HG03354 (cell line): ENCODE results near the gene RCBTB1.
A peak's percentile ranks its signal among the peaks of the same experiment; 100 is the strongest.
"Not testable (repeated sequence)": the region's sequence is repeated elsewhere in the genome, so short reads cannot be mapped to it uniquely, and the experiment has no call there.

ENCODE experiments used
- ATAC-seq: cut with Tn5 transposase; IDR thresholded peaks from one replicate; pipeline ENCODE4 v1.9.1; 2021; ENCODE audit warnings: mild to moderate bottlenecking; ENCODE audit not compliant: unreplicated experiment, poor library complexity, severe bottlenecking

The RCBTB1 gene

DNA sequence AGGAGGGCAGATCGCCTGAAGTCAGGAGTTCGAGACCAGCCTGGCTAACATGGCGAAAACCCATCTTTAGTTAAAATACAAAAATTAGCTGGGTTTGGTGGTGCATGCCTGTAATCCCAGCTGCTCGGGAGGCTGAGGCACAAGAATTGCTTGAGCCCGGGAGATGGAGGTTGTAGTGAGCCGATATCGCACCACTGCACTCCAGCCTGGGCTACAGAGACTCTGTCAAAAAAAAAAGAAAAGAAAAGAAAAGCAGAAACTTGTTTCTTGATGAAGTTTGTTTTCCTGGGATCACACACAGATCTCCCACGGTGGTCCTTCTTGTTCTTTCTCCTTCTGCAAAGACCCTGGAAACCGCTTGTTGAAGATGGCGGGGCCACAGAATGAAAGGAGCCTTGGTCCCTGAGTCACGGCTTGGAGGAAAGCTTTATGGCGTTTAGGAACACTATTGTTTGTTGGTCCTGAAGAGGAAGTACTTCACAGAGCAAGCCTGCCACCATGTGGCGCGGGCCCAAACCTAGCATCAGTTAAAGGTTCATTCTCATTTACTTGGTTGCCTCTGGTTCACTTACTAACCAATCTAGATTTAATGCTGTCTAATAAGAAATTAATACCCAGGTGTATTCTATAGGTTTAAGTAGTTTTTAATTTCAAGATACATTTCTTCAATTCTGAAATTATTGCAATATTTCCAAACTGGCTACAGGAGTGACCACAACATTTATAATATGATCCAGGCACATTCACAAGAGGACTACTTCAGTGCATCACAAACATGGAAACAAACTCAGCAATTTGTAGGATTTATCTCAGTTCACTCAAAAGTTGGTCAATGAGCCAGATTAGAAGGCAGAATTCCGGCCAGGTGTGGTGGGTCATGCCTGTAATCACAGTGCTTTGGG, 21.6 kb upstream of the RCBTB1 start:
- ATAC-seq: peak; percentile 97

DNA sequence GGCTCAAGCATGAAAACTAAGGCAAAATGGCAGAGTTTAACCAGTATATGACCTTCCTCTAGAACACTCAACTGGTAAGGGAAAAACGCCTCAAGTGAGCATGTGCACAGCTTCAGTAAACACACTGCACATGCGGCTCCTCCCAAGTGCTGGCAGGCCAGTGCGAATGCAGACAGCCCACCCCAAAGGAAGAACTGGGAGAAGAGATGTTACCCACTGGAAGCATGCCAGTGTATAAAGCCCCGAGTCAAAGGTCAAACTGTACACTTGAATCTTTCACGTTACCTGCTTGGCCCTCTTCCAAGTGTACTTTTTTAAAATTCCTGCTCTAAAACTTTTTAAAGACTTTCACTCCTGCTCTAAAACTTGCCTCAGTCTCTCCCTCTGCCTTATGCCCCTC, 19.2 kb upstream of the RCBTB1 start:
- no peak for ATAC-seq

DNA sequence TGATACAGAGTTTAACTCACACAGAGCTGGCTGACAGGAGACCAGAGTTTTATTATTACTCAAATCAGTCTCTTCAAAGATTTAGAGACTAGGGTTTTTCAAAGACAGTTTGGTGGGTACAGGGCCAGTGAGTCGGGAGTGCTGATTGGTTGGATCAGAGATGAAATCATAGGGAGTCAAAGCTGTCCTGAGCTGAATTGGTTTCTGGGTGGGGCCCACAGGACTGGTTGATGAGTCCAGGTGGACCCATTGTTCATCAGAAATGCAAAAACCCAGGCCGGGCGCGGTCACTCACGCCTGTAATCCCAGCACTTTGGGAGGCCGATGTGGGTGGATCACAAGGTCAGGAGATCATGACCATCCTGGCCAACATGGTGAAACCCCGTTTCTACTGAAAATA, 17.3 kb upstream of the RCBTB1 start:
- not testable (repeated sequence) for ATAC-seq

DNA sequence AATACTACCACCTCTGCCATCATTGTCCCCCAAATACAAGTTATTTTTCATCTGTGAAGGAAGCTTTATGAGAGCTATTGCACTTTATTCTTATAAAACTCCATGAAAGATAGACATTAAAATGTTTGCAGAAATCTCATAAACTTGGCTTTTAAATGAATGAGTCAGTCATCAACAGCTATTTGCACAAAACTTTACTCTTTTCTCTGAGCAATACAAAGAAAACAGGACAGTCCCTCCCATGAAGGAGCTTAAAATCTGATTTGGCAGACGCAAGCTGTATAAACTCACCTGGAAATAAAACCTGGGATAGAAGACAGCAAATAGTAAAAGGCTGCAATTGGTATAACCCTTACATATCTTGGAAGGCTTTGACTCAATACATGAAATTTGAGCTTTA, 16.6 kb upstream of the RCBTB1 start:
- no peak for ATAC-seq

DNA sequence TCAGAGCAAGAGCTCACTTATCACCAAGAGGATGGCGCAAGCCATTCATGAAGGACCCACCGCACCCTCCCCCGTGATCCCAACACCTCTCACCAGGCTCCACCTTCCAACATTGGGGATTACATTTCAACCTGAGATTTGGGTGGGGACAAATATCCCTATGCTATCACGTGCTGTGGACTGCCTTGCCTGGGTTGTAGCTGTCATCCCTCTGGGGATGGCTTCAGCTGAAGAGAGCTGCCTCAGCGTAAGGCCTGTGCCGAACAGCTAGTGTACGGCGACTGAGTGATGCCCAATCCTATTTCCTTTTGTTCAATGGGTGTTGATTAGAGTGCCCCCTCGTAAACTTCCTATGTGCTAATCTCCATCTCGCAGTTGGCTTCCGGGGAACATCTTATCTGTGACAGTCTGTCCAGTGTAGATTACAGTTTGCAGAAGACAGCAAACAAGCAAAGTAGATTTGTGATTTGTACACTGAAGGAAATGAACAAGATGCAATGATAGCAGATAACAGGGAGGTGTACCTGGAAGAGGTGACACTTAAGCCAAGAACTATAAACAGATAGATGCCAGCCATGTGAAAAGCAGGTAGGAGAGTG, 11.8 kb upstream of the RCBTB1 start:
- ATAC-seq: no peak

DNA sequence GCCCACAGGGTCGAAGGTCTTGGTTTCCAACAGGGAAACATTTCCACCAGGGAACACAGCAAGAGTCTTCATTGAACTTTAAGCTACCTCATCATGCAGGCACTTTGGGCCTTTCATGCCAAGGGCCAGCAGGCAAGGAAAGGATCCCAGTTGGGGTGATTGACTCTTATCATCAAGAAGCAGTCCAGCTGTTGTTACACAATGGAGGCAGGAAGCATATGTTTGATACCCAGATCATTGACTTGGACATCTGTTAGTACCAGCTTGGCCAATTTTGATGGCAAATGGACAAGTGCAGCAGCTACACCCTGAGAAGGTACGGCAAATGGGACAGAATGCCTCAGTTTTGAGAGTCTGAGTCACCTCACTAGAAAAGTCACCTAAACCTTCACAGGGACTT, 10.9 kb upstream of the RCBTB1 start:
- ATAC-seq: no peak

DNA sequence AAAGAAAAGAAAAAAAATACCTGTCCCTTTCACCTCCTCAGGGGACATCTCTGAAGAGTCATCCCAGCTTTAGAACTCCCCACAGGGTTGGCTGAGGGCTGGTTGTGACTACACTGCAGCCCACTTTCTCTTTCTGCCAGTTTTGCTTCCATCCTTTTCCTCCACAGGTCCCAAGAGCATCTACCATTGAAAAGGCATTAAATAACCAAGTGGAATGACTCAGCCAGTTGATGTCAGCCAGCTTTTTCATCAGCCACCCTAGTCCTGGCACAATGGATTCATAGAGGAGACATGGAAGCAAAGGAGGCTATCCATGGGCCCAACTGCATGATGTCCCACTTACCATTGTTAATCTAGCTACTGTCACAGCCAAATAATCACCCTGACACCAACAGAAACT, 9.2 kb upstream of the RCBTB1 start:
- ATAC-seq: no peak

DNA sequence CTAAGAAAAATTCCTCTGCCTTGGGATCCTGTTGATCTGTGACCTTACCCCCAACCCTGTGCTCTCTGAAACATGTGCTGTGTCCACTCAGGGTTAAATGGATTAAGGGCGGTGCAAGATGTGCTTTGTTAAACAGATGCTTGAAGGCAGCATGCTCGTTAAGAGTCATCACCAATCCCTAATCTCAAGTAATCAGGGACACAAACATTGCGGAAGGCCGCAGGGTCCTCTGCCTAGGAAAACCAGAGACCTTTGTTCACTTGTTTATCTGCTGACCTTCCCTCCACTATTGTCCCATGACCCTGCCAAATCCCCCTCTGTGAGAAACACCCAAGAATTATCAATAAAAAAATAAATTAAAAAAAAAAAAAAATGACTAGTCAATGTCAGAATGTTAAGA, 8.5 kb upstream of the RCBTB1 start:
- ATAC-seq: not testable (repeated sequence)

DNA sequence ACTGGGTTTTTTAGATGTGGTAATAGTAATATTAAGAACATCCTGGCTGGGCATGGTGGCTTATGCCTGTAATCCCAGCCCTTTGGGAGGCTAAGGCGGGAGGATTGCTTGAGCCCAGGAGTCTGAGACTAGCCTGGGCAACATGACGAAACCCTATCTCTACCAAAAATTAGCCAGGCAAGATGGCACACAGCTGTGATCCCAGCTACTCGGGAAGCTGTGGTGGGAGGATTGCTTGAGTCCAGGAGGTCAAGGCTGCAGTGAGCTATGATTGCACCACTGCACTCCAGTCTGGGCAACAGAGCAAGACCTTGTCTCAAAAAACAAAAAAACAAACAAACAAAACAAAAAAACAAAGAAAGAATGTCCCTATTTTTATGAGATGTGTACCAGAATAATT, 5.4 kb upstream of the RCBTB1 start:
- ATAC-seq: not testable (repeated sequence)

DNA sequence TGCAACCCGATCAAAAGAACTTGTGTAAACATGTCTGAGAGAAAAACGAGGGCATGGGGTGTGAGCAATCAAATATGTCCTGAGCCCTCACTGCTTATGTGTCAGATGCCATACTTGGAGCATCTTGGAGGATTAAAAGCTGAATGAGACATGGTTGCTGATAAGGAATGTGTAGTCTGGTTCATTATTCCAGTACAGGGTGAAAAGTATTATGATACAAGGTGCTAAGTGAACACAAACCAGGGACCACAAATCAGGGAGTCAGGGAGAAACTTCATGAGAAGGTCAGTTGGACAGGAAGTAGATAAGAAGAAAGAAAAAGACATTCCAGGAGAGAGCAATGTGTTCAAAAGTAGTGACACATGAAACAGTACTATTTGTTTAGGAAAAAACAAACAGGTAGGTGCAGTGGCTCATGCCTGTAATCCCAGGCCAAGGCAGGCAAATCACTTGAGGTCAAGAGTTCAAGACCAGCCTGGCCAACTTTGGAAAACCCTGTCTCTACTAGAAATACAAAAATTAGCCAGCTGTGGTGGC, 2.0 kb upstream of the RCBTB1 start:
- no peak for ATAC-seq

DNA sequence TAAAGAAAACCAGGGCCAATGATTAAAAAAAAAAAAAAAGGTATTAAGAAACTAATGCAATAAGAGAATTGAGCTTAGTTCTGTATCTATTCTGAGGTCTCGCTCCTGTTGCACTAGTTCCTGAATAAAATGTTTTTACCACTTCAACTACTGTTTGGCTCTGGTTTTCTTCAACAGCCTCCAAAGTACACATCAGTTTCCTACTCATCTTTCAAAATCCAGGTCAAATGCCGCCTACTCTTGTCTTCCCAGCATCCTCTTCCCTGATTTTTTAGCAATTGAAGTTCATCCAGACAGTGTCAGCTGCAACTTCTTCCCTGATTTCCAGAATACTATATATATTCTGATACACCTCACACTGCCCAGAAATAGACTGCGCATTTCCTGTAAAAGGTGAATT, 1.4 kb upstream of the RCBTB1 start:
- ATAC-seq: no peak

DNA sequence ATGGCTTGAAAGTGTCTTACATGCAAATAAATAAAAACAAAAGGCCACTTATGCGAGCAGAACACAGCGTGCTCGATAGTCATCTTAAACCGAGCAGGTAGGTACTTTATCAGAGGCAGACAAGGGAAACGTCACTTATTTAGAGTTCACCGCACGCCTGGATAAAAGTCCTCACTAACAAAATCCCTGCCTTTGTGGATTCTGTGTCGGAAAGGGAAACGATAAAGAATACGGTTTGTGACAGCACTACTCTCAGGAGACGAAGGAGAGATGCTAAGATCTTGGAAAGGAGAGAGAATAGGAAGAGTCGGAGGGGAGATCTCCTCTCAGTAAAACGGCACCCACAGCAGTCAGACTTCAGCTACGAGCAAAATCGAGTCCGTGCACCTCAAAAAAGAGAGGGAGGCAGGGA, 581 bp downstream of the RCBTB1 start:
- ATAC-seq: peak; percentile 35

DNA sequence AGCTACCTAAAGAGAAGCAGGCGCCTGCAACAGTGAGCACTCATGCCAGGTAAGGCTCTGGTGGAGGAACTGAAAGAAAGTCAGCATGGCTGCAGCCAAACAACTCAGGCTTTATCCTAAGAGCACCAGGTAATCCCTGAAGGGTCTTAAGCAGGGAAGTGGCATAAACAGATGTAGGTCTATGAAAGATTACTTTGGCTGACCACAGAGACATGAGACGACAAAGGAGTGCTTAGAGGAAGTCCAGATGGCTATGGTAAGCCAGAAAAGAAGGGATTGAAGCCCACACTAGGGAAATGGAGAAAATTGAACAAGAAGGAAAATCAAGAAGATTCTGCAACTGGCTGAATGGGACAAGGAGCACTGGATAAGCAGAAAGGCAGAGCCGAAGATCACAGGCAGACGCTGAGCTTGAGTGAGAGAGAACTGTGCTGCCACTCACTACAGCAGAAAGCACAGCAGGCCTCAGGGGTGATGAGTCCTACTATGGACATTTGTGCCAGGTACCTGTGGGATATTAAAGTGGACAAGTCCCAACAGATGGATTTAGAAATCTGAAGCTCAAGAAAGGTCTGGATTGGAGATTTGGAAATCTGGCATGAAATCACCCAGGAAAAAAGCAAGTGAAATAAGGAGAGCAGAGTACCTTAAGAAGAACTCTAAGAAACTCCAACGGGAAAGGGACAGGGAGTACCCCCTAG, 4.2 kb downstream of the RCBTB1 start:
- ATAC-seq: no peak

DNA sequence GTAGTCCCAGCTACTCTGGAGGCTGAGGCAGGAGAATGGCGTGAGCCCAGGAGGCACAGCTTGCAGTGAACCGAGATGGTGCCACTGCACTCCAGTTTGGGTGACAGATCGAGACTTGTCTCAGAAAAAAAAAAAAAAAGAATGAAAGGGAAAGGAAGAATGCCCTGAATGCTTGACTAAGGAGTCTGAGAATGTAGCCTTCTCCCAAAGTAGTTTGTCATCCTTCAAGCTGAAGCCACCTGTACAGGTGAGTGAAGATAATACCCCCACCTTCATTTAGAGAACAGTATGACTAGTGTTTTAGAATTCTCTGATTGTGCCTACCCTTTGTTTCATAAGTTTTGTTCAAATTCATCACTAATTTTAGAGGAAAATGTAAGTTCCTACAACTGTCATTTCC, 5.9 kb downstream of the RCBTB1 start:
- no peak for ATAC-seq

DNA sequence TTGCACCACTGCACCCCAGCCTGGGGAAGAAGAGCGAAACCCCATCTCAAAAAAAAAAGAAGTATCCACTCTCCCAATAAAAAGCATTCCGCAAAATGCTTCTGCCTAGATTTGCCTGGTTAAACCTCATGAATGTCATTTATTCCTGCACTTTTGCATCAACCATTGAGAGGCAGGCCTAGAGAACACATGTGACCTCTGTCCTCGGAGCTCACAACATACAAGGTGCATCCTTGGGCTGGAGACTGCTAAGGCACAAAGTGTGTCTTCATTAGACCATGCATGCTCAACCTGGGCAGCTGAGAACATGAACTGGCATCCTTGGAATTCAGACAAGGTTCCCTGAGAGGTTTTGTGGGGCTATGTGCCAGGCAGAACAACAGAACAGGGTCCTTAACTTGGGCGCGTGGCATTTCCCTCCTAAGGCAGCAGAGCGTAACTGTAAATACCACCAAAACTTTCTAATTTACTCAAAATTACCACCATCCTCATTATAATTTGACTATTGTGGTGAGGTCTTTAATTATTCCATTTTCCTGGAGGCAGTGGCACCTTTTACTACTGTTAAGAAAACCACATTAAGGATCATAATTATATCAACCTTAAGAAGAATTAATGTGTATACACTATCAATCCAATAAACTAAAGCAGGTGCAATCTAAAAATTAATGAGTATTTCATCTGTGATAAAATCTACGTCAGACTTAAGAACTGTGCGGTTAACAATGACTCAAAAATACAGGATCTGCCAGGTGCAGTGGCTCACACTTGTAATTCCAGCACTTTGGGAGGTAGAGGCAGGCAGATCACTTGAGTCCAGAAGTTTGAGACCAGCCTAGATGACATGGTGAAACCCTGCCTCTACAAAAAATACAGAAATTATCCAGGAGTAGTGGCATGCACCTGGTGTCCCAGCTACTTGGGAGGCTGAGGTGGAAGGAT, 13.8 kb downstream of the RCBTB1 start:
- ATAC-seq: peak; percentile 68

DNA sequence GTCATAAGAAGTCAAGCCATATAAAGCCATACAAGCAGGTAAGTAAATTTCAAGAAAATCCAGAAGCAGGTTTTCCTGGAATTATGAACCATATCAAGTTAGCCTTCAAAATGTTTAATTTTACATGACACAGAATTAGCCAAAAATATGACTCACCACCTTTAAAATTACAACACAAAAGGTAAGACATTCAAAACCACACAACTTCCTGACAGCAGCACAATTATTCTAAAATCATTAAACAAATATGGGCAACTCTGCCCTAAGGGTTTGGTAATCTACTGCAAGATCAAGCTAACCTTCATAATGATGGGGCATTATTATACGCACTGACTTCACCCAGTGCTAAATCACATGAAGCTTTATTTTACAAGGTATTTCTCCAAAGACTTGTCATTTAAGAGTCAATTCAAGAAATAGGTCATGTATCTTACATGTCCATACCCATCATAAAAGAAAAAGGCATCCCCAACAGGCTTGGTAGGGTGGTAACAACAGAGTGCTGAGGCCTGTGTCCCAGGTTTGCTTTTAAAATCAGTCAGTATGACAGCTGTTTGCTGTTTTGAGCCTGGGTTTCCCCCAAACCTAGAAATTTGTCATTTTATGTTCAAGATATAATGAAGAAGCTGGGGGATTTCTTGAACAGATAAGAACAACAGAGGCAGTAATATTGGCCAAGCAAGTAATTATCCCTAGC, 15.2 kb downstream of the RCBTB1 start:
- ATAC-seq: no peak

DNA sequence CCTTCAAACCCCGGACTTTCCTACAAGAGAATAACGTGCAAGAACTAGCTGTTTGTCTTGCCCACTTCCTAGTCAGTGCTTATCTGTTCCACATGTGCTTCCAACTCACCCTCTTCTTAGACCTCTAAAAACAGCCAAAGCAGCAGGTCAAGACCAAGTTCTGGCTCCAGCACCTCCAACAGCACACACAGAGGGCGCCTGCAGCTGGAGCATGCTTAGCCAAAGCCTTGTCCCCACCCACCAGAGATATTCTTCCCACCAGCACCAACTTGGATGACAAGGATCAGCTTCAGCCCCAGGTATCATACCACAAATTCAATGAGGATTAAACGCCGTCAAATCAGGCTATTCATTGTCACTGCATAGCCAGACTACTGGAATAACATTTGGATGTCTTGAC, 17.9 kb downstream of the RCBTB1 start:
- no peak for ATAC-seq

DNA sequence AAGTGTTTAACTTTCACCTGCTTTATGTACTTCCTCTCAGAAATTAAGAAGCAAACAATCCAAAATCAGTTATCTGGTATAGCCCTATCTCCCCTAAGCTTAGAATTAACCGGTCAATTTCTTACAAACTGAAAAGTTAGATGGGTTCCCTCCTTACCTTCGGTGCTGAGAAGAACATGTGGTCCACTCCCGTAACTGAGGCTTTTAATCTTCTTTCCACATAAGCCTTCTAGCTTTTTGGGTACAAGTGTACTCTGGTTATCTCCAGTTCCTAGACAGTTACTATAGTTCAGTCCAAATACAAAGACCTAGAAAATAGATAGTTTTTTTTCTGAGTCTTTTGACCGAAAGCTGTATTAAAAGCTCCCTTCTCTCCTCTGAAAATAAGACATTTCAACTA, 18.9 kb downstream of the RCBTB1 start:
- ATAC-seq: no peak

DNA sequence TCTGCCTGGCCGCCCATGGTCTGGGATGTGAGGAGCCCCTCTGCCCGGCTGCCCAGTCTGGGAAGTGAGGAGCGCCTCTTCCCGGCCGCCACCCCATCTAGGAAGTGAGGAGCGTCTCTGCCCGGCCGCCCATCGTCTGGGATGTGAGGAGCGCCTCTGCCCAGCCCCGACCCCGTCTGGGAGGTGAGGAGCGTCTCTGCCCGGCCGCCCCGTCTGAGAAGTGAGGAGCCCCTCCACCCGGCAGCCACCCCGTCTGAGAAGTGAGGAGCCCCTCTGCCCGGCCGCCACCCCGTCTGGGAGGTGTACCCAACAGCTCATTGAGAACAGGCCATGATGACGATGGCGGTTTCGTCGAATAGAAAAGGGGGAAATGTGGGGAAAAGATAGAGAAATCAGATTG, 19.9 kb downstream of the RCBTB1 start:
- ATAC-seq: not testable (repeated sequence)
